Measurements from ENCODE around the gene HPCAL4.

Gene HPCAL4

DNA sequence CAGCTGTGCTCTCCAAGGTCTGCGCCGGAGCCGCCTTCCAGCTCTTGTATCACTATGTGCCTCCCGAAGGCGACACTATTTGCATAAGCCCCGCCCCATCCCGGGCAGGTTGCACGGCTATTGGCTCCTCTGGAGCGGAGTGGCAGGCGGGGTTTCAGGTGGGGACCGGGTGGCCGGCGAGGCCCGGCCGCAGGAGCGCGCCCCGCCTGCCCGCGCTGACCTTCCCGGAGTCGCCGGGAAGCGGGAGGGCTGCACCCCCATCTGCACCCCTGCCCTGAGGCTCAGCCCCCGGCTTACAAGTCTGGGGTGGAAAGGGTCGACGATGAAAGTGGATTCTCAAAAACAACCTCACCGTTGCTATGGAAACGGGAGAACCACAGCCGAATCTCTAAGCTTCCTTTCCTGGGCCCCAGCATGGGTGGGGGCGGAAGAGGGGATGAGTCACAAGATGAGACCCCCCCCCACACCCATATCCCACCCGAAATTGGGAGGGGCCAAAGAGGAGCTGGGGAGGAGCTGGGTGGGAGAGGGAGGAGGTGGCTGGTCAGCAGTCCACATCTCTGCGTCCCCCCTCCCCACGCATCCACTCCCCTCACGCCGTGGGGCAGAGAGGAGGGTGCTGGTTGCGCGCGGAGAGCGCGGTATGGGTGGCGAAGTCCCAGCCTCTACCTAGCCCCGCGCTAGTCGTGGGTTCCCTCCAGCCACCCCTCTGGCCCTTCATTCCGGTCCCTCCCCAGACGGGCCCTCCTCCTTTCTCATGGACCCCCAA, at the start of gene HPCAL4:
HPCAL4 (minus strand) TSS at position 51 of the 769 bp plus-strand sequence. CDS start 6,830 bp downstream, outside the sequence.
- H3K27me3 Mint-ChIP-seq (ENCODE audit: low read depth): peaks cover 50% of the 10 kb centered on the region
- H3K36me3 Mint-ChIP-seq (ENCODE audit: low read depth): peaks cover 2% of the 10 kb centered on the region
- H3K9me3 Mint-ChIP-seq: no peaks in the 10 kb centered on the region
- peak within 1 kb of the TSS; percentile 60 for H3K27ac Mint-ChIP-seq
- H3K4me1 Mint-ChIP-seq (ENCODE audit: low read depth): peaks cover 25% of the 10 kb centered on the region
- H3K4me3 Mint-ChIP-seq: peak within 1 kb of the TSS; percentile 82

- peak within 1 kb of the TSS; percentile 93 for H3K27ac Mint-ChIP-seq
- peaks cover 34% of the 10 kb centered on the region for H3K36me3 Mint-ChIP-seq (ENCODE audit: low read depth)
- H3K4me1 Mint-ChIP-seq (ENCODE audit: low read depth): peaks cover 38% of the 10 kb centered on the region
- H3K9me3 Mint-ChIP-seq: peaks cover 9% of the 10 kb centered on the region
- H3K4me3 Mint-ChIP-seq: peak within 1 kb of the TSS; percentile 96
- no peaks in the 10 kb centered on the region for H3K27me3 Mint-ChIP-seq (ENCODE audit: low read depth)
Observed at GRCh38 chr1:39738622-39739366, 47.6 kb upstream of the HPCAL4 start, which contains the start of gene PPIE. PPIE (plus strand) TSS chr1:39738882; CDS start chr1:39738901, 19 bp downstream.

DNA sequence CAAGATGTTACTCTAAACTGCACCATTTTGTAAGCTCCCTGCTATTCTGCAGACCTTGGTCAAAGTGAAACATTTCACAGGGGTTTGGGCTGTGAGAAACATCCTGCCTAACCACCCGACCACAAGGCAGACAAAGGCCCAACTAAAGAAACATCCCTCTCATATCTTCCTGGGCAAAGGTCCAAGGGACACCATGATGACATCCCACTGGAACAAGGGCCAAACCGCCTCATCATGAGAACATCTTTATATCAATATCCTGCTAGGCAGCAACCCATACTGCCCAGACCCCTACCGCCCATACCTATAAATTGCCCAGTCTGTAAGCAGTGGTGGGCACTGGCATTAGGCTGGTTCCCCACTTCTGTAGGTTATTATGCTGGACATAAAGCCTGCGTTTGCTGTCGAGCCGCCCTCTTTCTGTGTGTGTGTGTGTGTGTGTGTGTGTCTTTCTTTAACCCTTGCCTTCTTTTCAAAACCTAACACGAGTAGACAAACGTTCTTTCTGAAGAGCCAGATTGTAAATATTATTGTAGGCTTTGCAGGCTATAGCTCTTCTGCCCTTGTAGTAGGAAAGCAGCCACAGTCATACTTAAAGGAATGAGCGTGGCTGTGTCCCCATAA, 46.4 kb upstream of the HPCAL4 start:
- H3K36me3 Mint-ChIP-seq (ENCODE audit: low read depth): peaks cover 29% of the 10 kb centered on the region
- H3K9me3 Mint-ChIP-seq: peaks cover 9% of the 10 kb centered on the region
- H3K27ac Mint-ChIP-seq: peak overlapping the region; percentile 70
- H3K4me1 Mint-ChIP-seq (ENCODE audit: low read depth): peaks cover 39% of the 10 kb centered on the region
- peak overlapping the region; percentile 62 for H3K4me3 Mint-ChIP-seq
- peaks cover 4% of the 10 kb centered on the region for H3K27me3 Mint-ChIP-seq (ENCODE audit: low read depth)

DNA sequence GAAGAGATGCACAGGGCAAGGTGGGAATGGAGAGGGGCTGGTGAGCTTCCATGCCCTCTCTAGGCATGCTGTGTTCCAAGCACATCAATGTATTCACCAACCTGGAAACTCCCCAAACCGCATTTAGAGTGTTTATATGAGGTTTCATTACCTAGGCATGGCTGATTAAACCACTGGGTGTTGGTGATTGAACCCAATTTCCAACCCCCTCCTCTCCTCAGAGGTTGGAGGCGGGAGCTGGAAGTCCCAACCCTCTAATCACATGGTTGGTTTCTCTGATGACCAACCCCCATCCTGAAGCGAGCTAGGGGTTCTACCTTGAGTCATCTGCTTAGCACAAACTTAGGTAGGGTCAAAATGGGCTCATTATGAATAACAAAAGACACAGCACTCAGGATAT, 44.5 kb upstream of the HPCAL4 start:
- Mint-ChIP-seq H3K27ac (no peak overlapping the region), H3K27me3 (ENCODE audit: low read depth) (peaks cover 5% of the 10 kb centered on the region), H3K9me3 (peaks cover 9% of the 10 kb centered on the region), H3K36me3 (ENCODE audit: low read depth) (peaks cover 15% of the 10 kb centered on the region), H3K4me1 (ENCODE audit: low read depth) (peaks cover 36% of the 10 kb centered on the region), H3K4me3 (no peak overlapping the region)

GRCh38 chr1:39733161-39733560, 41.9 kb upstream of the HPCAL4 start:
- Mint-ChIP-seq H3K4me1 (ENCODE audit: low read depth) (peaks cover 26% of the 10 kb centered on the region), H3K4me3 (no peak overlapping the region), H3K9me3 (peaks cover 9% of the 10 kb centered on the region), H3K27ac (no peak overlapping the region), H3K36me3 (ENCODE audit: low read depth) (peaks cover 5% of the 10 kb centered on the region), H3K27me3 (ENCODE audit: low read depth) (peaks cover 23% of the 10 kb centered on the region)

- Mint-ChIP-seq H3K4me3 (no peak overlapping the region), H3K9me3 (peaks cover 9% of the 10 kb centered on the region), H3K27ac (no peak overlapping the region), H3K4me1 (ENCODE audit: low read depth) (peaks cover 25% of the 10 kb centered on the region), H3K36me3 (ENCODE audit: low read depth) (peaks cover 5% of the 10 kb centered on the region), H3K27me3 (ENCODE audit: low read depth) (peaks cover 27% of the 10 kb centered on the region)
Observed at GRCh38 chr1:39732730-39733129, 41.5 kb upstream of the HPCAL4 start.

- Mint-ChIP-seq H3K27me3 (ENCODE audit: low read depth) (peaks cover 34% of the 10 kb centered on the region), H3K36me3 (ENCODE audit: low read depth) (no peaks in the 10 kb centered on the region), H3K27ac (no peak overlapping the region), H3K4me1 (ENCODE audit: low read depth) (peaks cover 18% of the 10 kb centered on the region), H3K9me3 (no peaks in the 10 kb centered on the region), H3K4me3 (no peak overlapping the region)
Observed at GRCh38 chr1:39729842-39730241, 38.6 kb upstream of the HPCAL4 start.

DNA sequence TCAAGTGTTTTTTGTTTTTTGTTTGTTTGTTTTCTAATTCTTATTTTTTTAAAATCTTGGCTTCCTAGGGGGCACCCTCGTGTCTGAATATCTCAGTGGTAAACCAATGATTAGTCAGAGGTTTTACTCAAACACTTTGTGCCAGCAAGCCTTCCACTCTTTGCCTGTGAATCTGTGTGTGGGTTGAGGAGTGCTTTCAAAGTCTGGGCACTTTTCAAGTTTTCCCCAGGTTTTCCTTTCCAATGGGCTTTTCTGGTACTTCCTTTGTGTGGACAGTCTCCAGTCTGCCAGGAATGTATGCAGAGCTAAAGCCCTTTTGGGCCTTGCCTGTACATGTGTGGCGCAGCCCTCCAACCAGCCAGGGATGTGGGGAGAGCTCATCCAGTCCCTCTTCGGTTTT, 37.8 kb upstream of the HPCAL4 start:
- Mint-ChIP-seq H3K27me3 (ENCODE audit: low read depth) (peaks cover 42% of the 10 kb centered on the region), H3K4me1 (ENCODE audit: low read depth) (peaks cover 16% of the 10 kb centered on the region), H3K36me3 (ENCODE audit: low read depth) (no peaks in the 10 kb centered on the region), H3K27ac (no peak overlapping the region), H3K4me3 (no peak overlapping the region), H3K9me3 (no peaks in the 10 kb centered on the region)

GRCh38 chr1:39727932-39728317, 36.7 kb upstream of the HPCAL4 start:
- Mint-ChIP-seq H3K27ac (peak overlapping the region; percentile 15), H3K4me3 (no peak overlapping the region), H3K27me3 (ENCODE audit: low read depth) (peaks cover 39% of the 10 kb centered on the region)

GRCh38 chr1:39727221-39727931, 36.1 kb upstream of the HPCAL4 start:
- Mint-ChIP-seq H3K27me3 (ENCODE audit: low read depth) (peaks cover 40% of the 10 kb centered on the region), H3K4me1 (ENCODE audit: low read depth) (peaks cover 14% of the 10 kb centered on the region), H3K4me3 (no peak overlapping the region)

More at GRCh38 chr1:39727932-39728317, 36.7 kb upstream of the HPCAL4 start:
- H3K9me3 Mint-ChIP-seq: no peaks in the 10 kb centered on the region
- H3K36me3 Mint-ChIP-seq (ENCODE audit: low read depth): no peaks in the 10 kb centered on the region
- H3K4me1 Mint-ChIP-seq (ENCODE audit: low read depth): peaks cover 14% of the 10 kb centered on the region

DNA sequence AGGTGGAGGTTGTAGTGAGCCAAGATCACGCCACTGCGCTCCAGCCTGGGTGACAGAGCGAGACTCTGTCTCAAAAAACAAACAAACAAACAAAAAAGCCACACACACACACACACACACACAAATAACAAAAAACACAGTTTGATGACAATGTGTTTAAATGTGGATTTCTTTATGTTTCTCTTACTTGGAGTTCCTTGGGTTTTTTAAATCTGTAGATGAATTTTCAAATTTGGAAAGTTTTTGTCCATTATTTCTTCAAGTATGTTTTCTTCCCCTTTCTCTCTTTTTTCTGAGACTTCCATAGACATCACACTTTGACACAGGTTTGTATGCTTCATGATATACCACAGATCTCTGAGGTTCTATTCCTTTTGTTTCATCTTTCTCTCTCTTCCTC, 35.4 kb upstream of the HPCAL4 start:
- H3K4me1 Mint-ChIP-seq (ENCODE audit: low read depth): peaks cover 14% of the 10 kb centered on the region
- no peaks in the 10 kb centered on the region for H3K36me3 Mint-ChIP-seq (ENCODE audit: low read depth)
- no peak overlapping the region for H3K4me3 Mint-ChIP-seq
- H3K27me3 Mint-ChIP-seq (ENCODE audit: low read depth): peaks cover 48% of the 10 kb centered on the region
- H3K27ac Mint-ChIP-seq: no peak overlapping the region
- no peaks in the 10 kb centered on the region for H3K9me3 Mint-ChIP-seq

More at GRCh38 chr1:39727221-39727931, 36.1 kb upstream of the HPCAL4 start:
- H3K27ac Mint-ChIP-seq: no peak overlapping the region
- no peaks in the 10 kb centered on the region for H3K36me3 Mint-ChIP-seq (ENCODE audit: low read depth)
- H3K9me3 Mint-ChIP-seq: no peaks in the 10 kb centered on the region

- no peaks in the 10 kb centered on the region for H3K9me3 Mint-ChIP-seq
- H3K27me3 Mint-ChIP-seq (ENCODE audit: low read depth): peaks cover 45% of the 10 kb centered on the region
- peaks cover 8% of the 10 kb centered on the region for H3K4me1 Mint-ChIP-seq (ENCODE audit: low read depth)
- no peak overlapping the region for H3K27ac Mint-ChIP-seq
- H3K36me3 Mint-ChIP-seq (ENCODE audit: low read depth): no peaks in the 10 kb centered on the region
- H3K4me3 Mint-ChIP-seq: no peak overlapping the region
Observed at GRCh38 chr1:39722495-39722894, 31.3 kb upstream of the HPCAL4 start.

DNA sequence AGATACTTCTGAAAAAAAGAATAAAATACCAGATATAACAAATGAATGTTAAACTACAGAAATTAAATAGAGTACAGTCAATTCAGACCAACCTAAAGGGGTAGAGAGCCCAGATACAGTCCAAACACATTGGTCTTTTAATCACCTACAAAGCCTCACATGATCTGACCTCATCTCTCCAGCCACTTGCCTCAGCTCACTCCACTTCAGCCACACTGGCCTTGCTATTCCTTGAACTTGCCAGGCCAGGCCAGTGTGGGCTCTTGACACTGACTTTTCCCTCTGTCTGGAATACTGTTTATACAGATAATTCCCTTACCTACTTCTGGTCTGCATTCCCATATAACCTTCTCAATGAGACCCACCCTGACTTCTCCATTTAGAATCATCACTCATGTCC, 30.4 kb upstream of the HPCAL4 start:
- Mint-ChIP-seq H3K27ac (no peak overlapping the region), H3K9me3 (no peaks in the 10 kb centered on the region), H3K4me1 (ENCODE audit: low read depth) (peaks cover 2% of the 10 kb centered on the region), H3K27me3 (ENCODE audit: low read depth) (peaks cover 49% of the 10 kb centered on the region), H3K36me3 (ENCODE audit: low read depth) (no peaks in the 10 kb centered on the region), H3K4me3 (no peak overlapping the region)

All from T-helper 1 cell treated with Interleukin-12 subunit alpha and Interleukin-12 subunit beta and Interleukin-4 antibody, amounts not matched to agents 30 μg/mL and 1 μg/mL, for 36 hours (primary cell).